NCI-H345 (cell line): ENCODE data around the gene MTFR1L.

Source experiments
- DNase-seq: peaks from one replicate; lab custom pipeline; 2025; lab: John Stamatoyannopoulos, UW

MTFR1L gene

GRCh38 chr1:25807480-25808390 is 12.0 kb upstream of the MTFR1L start:
- DNase-seq: no peak

- no peak for DNase-seq
Observed at GRCh38 chr1:25808481-25809244, 11.1 kb upstream of the MTFR1L start.

DNA sequence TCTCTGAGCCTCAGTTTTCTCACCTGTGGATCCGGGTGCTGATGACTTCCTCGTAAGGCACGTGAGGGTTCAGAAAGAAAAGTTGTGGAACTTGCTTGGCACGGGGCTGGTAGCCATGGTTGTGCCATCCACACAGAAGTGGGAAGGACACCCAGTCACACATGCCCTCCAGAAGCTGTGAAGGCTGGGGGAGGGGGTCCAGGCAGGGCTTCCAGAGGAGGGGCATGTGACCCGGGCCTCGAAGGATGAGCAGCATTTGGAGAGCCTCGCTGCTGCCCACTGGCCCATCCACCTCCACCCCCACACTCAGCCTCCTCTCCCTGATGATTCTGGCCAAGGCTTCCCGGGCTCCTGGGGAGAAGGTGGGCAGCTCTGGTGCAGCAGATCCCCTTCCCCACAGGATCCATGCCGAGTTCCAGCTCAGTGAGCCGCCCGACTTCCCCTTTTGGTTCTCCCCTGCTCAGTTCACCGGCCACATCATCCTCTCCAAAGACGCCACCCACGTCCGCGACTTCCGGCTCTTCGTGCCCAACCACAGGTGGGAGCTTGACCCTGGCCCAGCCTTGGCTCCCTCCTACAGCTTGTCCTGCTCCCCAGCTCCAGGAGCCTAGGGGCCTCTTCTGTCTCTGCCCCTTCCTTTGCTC is 10.3 kb upstream of the MTFR1L start:
- DNase-seq: no peak

DNA sequence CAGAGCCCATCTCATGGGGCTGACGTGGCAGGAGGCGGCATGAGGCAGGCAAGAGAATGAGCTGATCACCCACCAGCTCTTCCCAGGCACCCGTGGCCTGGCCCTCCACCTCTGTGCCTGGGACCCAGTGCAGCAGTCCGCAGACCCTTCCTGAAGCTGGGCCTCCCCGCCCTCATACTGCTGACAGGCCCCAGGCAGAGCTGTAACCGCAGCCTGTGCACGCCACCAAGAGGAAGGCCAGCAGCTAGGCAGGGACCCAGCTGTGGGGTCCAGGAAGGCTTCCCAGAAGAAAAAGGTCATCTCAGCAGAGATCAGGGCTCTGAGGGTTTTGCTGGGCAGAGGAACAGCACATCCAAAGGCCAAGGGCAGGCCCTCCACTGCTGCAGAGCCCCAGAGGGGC is 9.8 kb upstream of the MTFR1L start:
- no peak for DNase-seq

DNA sequence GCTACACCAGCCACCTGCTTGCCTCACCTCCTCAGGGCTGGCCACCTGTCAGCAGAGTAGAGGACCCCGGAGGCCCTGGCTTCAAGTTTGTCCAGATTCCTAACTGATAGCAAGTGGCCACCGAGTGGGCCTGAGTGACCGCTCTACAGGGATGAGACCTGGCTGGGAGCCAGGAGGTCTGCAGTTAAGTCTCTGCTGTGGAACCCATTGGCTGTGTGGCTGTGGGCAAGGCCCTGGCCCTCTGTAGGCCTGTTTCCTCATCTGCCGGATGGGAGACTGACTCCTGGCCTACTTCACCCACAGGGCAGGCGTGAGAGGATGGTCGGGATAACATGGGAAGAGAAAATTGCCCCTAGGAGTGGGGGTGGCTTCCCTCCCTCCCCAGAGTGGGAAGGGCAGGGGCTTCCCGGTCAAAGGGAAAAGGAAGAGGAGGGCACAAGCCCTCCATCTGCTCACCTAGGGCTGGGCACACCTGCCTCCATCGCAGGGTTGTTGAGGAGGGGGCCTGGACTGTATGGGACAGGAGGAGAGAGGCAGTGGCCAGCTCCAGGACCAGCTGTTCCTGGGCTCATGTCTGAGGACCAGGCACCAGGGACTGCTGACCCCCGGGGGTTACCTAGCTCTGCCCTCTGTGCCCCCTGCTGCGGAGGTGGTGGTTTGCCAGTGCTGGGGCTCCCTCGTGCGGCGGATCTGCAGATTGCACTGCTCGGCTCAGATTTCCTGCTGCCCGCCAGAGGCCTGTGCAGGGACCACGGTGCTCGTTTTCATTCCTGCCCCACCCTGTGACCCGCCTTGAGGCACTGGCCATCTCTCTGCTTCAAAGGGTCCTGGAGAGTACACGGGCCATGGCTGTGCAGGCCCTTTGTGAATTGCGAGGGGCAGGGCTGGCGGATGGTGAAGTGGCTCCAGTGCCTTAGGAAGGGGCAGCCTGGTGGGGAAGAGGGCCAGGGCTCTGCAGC is 9.1 kb upstream of the MTFR1L start:
- peak; percentile 70 for DNase-seq

- no peak for DNase-seq
Observed at GRCh38 chr1:25811384-25812082, 8.2 kb upstream of the MTFR1L start.

- DNase-seq: no peak
Observed at GRCh38 chr1:25813071-25813733, 6.6 kb upstream of the MTFR1L start.

- no peak for DNase-seq
Observed at GRCh38 chr1:25813734-25814471, 5.9 kb upstream of the MTFR1L start.

- no peak for DNase-seq
Observed at GRCh38 chr1:25814549-25815087, 5.1 kb upstream of the MTFR1L start.

- DNase-seq: no peak
Observed at GRCh38 chr1:25815208-25816111, 4.3 kb upstream of the MTFR1L start.

DNA sequence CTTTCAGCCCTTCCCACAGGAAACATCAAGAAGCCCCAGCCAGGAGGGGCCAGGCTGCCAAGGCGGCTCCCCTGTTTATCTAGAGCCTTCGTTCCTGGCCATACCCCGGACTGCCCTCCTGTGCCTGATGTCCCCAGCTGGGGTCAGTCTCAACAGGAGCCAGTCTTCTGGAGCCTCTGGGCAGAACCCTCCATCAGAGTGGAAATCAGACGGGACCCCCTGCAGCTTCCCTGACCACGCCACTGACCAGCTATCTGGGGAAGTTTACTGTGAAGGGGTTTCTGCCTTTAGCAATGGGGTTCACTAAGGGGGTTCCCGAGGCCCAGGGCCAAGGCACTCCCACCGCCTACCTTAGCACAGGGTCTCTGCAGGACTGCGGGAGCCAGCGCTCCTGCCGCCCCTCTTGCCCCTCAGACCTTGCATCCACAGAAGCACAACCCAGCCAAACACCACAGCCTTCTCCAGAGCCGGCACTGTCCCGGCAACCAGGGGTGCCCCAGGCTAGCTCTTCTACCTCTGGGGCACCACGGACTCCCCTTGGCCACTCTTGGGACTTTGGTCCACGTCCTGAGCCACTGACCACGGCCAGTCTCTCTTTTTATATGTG is 3.5 kb upstream of the MTFR1L start:
- no peak for DNase-seq

DNA sequence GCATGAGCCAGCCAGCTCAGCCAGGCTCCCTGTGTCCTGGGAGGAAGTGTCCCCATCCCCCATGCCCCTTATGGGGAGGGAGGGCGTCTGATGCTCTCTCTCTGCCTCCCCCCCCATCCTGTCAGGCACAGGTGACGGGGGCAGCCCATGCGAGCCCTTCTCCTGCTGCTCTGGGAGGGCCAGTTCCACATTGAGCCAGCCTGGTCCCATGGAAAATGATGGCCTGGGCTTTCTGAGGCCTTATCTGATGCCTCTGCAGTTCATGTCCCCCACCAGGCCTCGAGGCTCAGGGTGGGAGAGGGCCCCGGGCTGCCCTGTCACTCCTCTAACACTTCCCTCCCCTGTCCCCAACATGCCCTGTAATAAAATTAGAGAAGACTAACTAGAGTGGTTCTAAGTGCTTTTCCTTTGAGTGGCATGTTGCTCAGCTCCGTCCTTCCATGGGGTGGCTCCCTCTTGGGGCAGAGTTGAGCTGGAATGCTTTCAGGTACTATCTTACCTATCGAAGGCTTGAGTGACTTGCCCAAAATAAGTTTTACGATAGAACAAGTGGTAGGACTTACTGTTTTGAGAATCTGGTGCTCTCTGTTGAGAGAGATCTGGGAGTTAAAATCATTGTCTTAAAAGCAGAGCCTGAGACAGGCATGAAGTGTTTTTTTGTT is 1.8 kb upstream of the MTFR1L start:
- no peak for DNase-seq

- no peak for DNase-seq
Observed at GRCh38 chr1:25818569-25818968, 1.2 kb upstream of the MTFR1L start.

DNA sequence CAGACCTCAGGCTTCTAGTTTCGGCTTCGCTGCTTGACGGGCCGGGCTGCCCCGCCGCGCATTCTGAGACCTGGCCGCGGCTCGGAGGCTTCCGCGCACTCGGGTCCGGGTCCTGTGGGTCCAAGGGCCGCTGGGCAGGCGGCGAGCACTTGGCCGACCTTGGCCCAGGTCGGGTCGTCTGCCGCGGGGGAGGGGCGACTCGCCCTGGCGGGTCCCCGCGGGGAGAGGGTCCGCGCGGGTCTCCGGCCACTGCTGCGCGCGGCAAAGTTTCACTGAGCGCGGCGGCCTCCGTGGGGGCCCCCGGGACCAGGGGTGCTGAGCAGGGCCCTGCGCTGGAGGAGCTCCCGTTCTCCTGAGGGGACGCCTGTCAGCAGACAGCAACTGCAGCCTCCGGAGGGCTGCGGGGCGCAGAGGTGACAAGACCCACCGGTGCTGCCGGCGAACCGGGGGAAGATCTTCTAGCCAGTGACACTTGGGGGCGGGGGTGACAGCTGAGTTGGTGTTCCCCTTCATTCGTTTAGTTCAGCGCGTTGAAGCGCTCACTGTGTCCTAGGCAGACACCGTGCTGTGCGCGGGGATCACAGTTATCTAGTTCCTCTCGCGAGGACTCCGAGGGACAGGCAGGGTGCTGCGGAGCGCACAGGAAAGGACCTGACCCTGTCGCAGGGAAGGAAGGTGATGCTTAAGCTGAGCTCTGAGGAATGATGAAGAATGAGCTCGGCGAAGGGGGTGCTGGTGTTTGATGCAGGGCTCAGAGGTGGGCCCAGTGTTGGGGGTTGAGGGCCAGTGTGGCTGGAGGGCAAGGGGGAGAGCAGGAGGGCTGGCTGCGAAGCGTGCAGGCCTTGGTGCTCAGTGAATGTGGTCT is 725 bp downstream of the MTFR1L start:
- DNase-seq: peak; percentile 43

DNA sequence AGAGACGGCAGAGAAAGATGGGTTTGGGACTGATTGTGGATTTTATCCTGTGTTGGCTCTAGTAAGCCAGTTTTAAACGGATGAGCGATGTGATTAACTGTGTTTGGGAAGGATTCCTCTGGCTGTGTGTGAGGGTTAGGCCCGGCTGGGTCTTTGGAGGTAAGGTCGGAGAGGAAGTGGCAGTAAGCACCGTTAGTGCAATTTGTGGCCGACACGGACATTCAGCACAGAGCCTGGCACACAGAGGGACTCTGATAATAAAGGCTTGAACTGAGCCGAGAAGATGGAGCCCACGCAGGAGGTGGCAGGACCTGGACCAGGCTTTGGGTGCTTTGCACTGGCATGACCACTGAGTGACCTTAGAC is 1.3 kb downstream of the MTFR1L start:
- DNase-seq: no peak

- no peak for DNase-seq
Observed at GRCh38 chr1:25821630-25822091, 1.9 kb downstream of the MTFR1L start.
